GM19438 (cell line): ENCODE measurements around the gene ASXL1.
"Not testable (repeated sequence)": the region's sequence is repeated elsewhere in the genome, so short reads cannot be mapped to it uniquely, and the experiment has no call there.

Experiments used
- ATAC-seq: cut with Tn5 transposase; IDR thresholded peaks from one replicate; pipeline ENCODE4 v1.9.1; 2021; ENCODE audit warnings: low read depth; ENCODE audit not compliant: unreplicated experiment

ASXL1 gene

GRCh38 chr20:32333988-32334885 is 23.9 kb upstream of the ASXL1 start:
- peak; percentile 10 for ATAC-seq

GRCh38 chr20:32336918-32337347 is 21.2 kb upstream of the ASXL1 start:
- no peak for ATAC-seq

GRCh38 chr20:32337937-32338661 is 20.0 kb upstream of the ASXL1 start:
- ATAC-seq, result no peak

GRCh38 chr20:32338665-32339064 is 19.5 kb upstream of the ASXL1 start:
- ATAC-seq, result no peak

GRCh38 chr20:32339116-32339515 is 19.0 kb upstream of the ASXL1 start:
- ATAC-seq, result no peak

- not testable (repeated sequence) for ATAC-seq
Measured at GRCh38 chr20:32341053-32341452, 17.1 kb upstream of the ASXL1 start.

- ATAC-seq, result no peak
Measured at GRCh38 chr20:32343439-32343838, 14.7 kb upstream of the ASXL1 start.

GRCh38 chr20:32344835-32345506 is 13.2 kb upstream of the ASXL1 start:
- no peak for ATAC-seq

- ATAC-seq, result no peak
Measured at GRCh38 chr20:32348207-32348606, 9.9 kb upstream of the ASXL1 start.

- no peak for ATAC-seq
Measured at GRCh38 chr20:32350421-32350820, 7.7 kb upstream of the ASXL1 start.

GRCh38 chr20:32352121-32352720 is 5.9 kb upstream of the ASXL1 start:
- no peak for ATAC-seq

- no peak for ATAC-seq
Measured at GRCh38 chr20:32353848-32354496, 4.2 kb upstream of the ASXL1 start.

- ATAC-seq, result no peak
Measured at GRCh38 chr20:32354592-32355416, 3.3 kb upstream of the ASXL1 start.

- no peak for ATAC-seq
Measured at GRCh38 chr20:32355417-32355841, 2.7 kb upstream of the ASXL1 start.

GRCh38 chr20:32355907-32356621 is 2.1 kb upstream of the ASXL1 start:
- ATAC-seq, result not testable (repeated sequence)

GRCh38 chr20:32356622-32357374 is 1.3 kb upstream of the ASXL1 start:
- ATAC-seq, result no peak

GRCh38 chr20:32357375-32357868 is 709 bp upstream of the ASXL1 start:
- peak; percentile 2 for ATAC-seq

GRCh38 chr20:32358632-32358882 is 426 bp downstream of the ASXL1 start:
- no peak for ATAC-seq
